ENCODE data around the gene SHISAL1.

DNA sequence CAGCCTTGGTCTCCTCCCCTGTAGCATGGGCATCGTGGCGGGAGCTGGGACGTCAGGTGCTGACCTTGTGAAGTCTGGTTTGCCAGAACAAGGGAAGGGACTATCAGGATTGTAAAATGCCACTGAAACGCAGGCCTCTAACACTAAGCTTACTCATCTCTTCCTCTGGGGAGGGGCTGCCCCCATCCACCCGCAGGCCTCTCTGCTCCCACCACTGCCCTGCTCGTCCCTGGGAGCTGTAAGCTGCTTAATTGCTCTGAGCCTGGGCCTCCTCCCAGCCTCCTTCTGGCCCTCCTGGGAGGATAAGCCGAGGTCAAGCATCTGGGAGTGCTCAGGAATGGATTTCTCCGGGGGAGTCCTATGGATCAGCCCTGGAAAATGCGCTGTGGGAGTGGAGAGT lies 8.4 kb downstream of the SHISAL1 start:
- no peak for TF ChIP-seq TAF1 (IDR thresholded peaks at IDR 0.05; ENCODE audit: borderline replicate concordance, low read depth, low read length)
- no peak for TF ChIP-seq POLR2A (IDR thresholded peaks at IDR 0.05; ENCODE audit: low read depth, low read length)
